Endometrium (tissue), 2 donors: ENCODE results near the gene IL34.

Experiments used
- FAIRE-seq: peaks from 2 replicates; lab custom pipeline; 2012; peaks lifted over from hg19 to GRCh38; lab: Jason Lieb, UNC
- donor health status: control.
- donor health status: control.

IL34 gene

GRCh38 chr16:70689035-70689969 lies 42.9 kb downstream of the IL34 start:
- no peak for FAIRE-seq

- FAIRE-seq: no peak
These were observed 43.9 kb downstream of the IL34 start for GRCh38 chr16:70689970-70690891.

GRCh38 chr16:70691223-70692129 lies 45.1 kb downstream of the IL34 start:
- FAIRE-seq: no peak

GRCh38 chr16:70692130-70692872 lies 45.9 kb downstream of the IL34 start:
- FAIRE-seq: no peak

GRCh38 chr16:70692873-70693671 lies 46.7 kb downstream of the IL34 start:
- no peak for FAIRE-seq

- FAIRE-seq: no peak
These were observed 47.9 kb downstream of the IL34 start for GRCh38 chr16:70694088-70694867.

- no peak for FAIRE-seq
These were observed 48.5 kb downstream of the IL34 start for GRCh38 chr16:70694868-70695218.

GRCh38 chr16:70695331-70696070 lies 49.1 kb downstream of the IL34 start:
- no peak for FAIRE-seq

- no peak for FAIRE-seq
These were observed 50.0 kb downstream of the IL34 start for GRCh38 chr16:70696355-70696754.

- no peak for FAIRE-seq
These were observed 50.7 kb downstream of the IL34 start for GRCh38 chr16:70696952-70697593.

- FAIRE-seq: no peak
These were observed 51.3 kb downstream of the IL34 start for GRCh38 chr16:70697594-70698170.

GRCh38 chr16:70698901-70699300 lies 52.5 kb downstream of the IL34 start:
- no peak for FAIRE-seq

- FAIRE-seq: no peak
These were observed 53.3 kb downstream of the IL34 start for GRCh38 chr16:70699696-70700095.

GRCh38 chr16:70700101-70701020 lies 54.0 kb downstream of the IL34 start:
- no peak for FAIRE-seq

GRCh38 chr16:70701036-70701435 lies 54.7 kb downstream of the IL34 start:
- no peak for FAIRE-seq

GRCh38 chr16:70701596-70701995 lies 55.2 kb downstream of the IL34 start:
- FAIRE-seq: no peak

GRCh38 chr16:70701998-70702397 lies 55.6 kb downstream of the IL34 start:
- FAIRE-seq: no peak
